NCI-H2196 (cell line): Measurements from ENCODE around the gene ASGR2.
A peak's percentile ranks its signal among the peaks of the same experiment; 100 is the strongest.
"Not testable (repeated sequence)": the region's sequence is repeated elsewhere in the genome, so short reads cannot be mapped to it uniquely, and the experiment has no call there.

Source experiments
- DNase-seq: peaks from one replicate; lab custom pipeline; 2025; ENCODE audit not compliant: unreplicated experiment; lab: John Stamatoyannopoulos, UW

Gene ASGR2

GRCh38 chr17:7126386-7126785 is 11.8 kb upstream of the ASGR2 start:
- not testable (repeated sequence) for DNase-seq

DNA sequence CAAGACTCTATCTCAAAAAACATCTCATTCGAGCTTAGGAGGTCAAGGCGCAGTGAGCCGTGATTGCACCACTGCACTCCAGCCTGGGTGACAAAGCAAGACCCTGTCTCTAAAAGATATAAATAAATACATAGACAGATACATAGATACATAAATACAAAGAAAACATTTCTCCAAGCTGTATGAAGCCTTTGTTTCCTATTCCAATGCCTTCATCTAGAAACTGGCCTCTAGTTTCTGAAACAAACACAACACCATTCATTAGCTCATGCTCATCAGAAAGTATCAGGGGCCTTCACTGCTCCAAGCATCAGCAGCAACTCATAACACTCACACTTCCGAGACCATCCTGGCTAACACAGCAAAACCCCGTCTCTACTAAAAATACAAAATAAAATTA is 10.3 kb upstream of the ASGR2 start:
- DNase-seq: no peak

DNA sequence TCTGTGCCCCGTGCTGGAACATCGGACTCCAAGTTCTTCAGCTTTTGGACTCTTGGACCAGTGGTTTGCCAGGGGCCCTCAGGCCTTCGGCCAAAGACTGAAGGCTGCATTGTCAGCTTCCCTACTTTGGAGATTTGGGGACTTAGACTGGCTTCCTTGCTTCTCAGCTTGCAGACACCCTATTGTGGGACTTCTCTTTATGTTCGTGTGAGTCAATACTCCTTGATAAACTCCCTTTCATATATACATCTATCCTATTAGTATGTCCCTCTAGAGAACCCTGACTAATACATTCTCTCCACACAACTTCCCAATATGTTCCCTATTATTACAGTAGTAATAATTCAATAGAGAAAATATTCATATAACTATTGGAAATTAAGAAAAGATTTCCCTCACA is 9.2 kb upstream of the ASGR2 start:
- DNase-seq: no peak

- no peak for DNase-seq
Measured at GRCh38 chr17:7122381-7122780, 7.8 kb upstream of the ASGR2 start.

- DNase-seq: not testable (repeated sequence)
Measured at GRCh38 chr17:7120635-7121034, 6.0 kb upstream of the ASGR2 start.

- no peak for DNase-seq
Measured at GRCh38 chr17:7120123-7120522, 5.5 kb upstream of the ASGR2 start.

- DNase-seq: no peak
Measured at GRCh38 chr17:7119314-7119713, 4.7 kb upstream of the ASGR2 start.

DNA sequence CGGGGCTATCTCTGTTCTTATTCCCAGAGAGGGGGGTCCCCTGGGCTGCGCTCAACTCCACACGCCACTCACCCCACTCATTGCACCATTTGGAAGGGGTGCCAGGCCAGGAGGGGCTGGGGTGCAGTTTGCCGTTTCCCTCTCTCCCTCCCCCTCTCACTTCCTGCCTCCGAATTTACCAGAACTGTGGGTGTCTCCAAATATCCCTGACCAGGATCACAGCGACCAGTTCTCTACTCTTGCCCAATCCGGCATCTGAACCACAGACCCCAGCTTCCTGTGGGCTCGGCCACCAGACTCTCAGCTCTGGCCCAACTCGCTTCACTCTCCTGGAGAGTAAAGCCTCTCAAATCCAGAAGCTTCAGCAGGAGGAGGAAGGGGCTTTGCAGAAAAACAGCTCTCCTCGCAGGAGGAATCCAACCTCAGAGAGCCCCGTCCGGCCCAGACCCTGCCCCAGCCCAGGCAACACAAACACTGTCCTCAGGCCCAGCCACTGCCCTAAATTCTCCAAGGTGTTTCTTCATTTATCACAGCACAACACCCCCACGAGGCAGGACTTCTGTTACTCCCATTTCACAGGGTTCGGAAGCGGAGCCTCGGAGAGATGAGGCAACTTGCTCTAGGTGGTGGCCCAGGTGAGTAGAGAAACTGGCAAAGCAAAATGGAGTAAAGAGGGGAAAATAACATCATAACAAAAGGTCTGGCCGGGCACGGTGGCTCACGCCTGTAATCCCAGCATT is 423 bp upstream of the ASGR2 start:
- no peak for DNase-seq

- DNase-seq: no peak
Measured at GRCh38 chr17:7113273-7114071, 1.1 kb downstream of the ASGR2 start.

DNA sequence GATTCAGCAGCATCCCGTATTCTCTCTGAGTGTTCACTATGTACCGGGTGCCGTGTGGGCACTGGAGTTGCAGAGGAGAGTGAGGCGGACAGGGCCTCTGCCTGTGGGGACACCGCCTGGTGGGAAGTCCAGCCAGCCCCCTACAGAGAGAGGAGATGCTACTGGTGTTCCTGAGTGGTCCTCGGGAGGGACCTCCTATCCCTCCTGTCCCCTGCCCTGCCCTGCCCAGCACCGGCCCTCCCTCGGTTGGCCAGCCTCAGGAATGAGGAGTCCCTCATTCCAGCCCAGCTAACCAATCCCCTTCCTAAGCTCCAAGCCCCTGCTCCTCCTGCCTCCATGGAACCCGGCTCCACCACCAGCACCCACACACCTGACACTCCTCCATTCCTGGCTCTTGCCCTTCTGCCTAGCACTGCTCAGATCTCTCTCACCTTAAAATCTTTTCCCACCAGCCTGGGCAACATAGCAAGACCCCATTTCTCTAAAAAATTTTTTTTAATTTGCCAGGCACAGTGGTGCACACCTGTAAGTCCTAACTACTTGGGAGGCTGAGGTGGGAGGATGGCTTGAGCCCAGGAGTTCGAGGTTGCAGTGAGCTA is 2.0 kb downstream of the ASGR2 start:
- DNase-seq: no peak

DNA sequence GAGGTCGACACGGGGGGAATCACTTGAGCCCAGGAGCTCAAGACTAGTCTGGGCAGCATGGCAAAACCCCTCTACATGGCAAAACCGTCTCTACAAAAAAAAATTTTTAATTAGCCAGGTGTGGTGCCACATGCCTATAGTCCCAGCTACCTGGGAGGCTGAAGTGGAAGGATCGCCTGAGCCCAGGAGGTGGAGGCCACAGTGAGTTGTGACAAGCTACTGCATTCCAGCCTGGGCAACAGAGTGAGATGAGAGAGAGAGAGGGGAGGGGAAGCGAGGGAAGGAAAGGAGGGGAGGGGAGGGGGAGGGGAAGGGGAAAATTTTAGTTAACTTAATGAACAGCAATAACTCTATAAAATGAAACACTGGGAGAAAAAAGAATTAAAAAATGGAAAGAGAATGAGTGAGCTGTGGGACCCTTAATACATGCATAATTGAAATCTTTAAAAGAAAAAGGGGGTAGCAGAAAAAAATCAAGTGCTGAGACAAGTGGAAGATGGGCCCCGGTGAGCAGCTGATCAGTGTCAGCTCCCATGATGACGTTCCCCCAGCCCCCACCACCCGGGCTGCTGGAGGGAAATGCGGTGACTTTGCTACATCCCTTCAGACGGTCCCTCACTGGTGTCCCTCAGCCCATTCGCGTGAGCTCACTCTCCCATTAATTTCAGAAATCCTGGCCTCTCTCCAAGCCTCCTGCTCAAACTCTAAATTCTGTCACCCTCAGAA is 2.7 kb downstream of the ASGR2 start:
- no peak for DNase-seq

DNA sequence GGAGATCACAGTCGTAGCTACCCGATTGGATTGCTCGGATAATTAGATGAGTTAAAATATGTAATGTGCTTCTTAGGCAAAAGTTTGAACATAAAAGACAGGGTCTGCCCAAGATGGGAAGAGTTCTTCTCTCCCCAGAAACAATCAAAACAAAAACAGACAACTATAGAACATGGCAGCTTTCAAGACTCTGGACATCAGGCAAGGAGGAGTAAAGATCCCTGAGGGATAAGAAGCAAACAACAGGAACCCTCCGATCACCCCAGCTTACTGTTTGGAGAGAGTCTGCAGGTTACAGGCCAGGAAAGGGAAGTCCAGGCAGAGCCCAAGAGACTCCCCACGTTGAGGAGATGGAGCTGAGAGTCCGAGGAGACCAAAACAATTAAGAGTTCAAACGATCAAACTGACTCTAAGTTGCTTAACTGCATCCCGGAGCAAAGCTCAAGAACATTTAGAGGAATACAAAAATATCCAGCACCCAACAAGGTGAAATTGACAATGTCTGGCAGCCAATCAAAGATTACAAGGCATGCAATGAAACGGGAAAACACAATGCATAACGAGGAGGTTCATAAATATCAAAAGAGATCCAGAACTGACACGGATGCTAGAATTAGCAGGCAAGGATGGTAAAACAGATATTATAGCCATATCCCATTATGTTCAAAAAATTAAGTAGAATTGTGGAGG is 3.9 kb downstream of the ASGR2 start:
- no peak for DNase-seq

DNA sequence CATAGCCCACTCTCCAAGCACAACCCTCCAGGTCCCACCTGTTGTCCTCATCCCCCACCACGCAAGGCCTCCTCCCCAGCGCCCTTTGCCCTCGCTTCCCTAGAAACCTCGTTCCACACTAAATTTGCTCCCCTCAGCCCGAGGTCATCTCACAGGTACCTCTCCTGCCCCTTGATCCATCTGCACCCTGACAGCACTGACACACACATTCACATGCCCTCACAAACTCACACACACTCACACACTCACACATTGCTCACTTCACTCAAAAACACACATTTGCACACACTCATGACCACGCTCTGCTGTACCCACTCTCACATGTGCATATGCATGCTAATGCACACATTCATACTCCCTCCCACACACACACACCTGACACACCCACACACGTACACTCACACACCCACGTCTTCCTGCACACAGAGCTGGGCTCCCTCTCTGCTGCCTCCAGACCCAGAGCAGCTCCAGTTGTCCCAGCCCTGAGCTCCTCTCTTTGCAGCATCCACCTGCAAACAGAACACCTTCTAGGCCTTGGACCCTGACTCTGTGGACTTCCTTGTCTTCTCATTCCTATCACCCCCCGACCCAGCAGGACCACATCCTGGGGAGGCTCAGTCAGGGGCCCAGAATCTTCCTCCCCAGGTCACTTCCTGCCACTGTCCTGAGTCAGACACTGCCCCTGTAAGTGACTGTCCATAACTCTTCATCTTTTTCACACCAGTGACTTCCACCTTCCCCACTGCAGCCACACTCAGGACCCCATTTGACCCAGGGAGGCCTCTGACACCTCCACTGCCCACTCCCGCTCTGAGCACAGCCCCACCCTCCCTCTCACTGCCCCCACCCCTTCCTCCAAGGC is 4.9 kb downstream of the ASGR2 start:
- no peak for DNase-seq

GRCh38 chr17:7108981-7109380 is 5.6 kb downstream of the ASGR2 start:
- no peak for DNase-seq

GRCh38 chr17:7108560-7108925 is 6.1 kb downstream of the ASGR2 start:
- no peak for DNase-seq

DNA sequence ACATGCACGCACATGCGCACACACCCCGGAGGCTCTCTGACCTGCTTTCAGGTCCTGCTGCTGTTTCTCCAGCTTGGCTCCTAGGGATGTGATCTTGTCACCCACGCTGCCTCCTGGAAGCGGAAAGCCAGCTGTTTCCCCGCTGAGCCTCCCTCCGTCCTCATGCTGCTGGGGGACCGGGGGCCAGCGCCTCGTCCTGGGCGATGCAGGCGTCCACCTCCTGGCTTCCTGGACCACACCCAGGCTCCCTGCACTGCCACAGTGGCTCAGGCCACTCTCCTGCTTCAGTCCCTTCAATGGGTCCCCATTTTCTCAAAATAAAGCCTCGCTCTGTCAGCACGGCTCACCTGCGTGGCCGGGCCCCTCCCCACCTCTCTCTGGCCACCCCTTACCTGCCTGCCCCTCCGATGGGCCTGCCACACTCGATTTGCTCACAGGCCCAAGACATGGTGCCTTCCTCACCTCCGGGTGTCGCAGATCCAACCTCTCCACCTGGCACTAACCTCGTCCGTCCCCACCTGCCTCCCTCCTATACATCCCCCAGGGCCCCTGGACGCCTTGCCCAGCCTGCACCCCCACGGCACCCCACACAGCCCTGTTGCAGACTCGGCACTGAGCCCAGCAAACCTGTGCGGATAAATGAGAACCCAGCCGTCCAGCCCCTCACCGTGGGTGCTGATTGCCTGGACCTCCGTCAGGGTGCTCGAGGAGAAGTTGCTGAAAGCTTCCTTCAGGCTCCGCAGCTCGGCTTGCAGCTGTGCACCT is 6.6 kb downstream of the ASGR2 start:
- DNase-seq: no peak

- peak; percentile 26 for DNase-seq
Measured at GRCh38 chr17:7107012-7107754, 7.4 kb downstream of the ASGR2 start.

GRCh38 chr17:7102421-7102820 is 12.2 kb downstream of the ASGR2 start:
- no peak for DNase-seq

- DNase-seq: no peak
Measured at GRCh38 chr17:7101531-7101930, 13.1 kb downstream of the ASGR2 start.
